ENCODE data around the gene MRC1.

The MRC1 gene

DNA sequence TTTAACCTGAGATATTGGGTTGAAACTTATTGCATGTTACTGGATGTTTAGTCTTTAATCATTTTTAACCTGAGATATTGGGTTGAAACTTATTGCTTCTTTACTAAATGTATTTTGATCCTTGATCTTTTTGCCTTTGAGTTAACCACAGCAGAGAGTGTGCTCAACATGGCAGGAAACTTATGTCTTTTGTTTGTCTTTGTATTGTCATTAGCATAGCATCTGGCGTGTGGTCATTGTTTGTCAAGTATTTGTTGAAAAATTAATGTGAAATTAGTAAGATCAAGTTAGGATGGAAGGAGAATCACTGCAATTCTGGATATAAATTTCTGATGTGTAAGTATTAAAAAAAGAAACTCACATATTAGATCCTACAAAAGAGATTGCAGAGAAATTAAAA is 8.2 kb downstream of the MRC1 start:
- Histone ChIP-seq H3K4me3 (ENCODE audit: low read depth, low read length, poor library complexity, severe bottlenecking) (no peak overlapping the region), H4K20me1 (ENCODE audit: insufficient read depth, low read length) (no peaks in the 10 kb centered on the region), H3K27me3 (ENCODE audit: insufficient read depth, low read length) (no peaks in the 10 kb centered on the region), H3K9me3 (ENCODE audit: low read length) (no peaks in the 10 kb centered on the region), H3K4me1 (ENCODE audit: insufficient read depth, low read length, severe bottlenecking) (no peaks in the 10 kb centered on the region), H3F3A (ENCODE audit: insufficient read depth, low read length) (no peaks in the 10 kb centered on the region), H3K36me3 (ENCODE audit: insufficient read depth, low read length) (no peaks in the 10 kb centered on the region), H3K79me2 (ENCODE audit: insufficient read depth, low read length) (no peaks in the 10 kb centered on the region), H3K9me2 (ENCODE audit: low read depth, low read length) (no peaks in the 10 kb centered on the region), H3K9ac (ENCODE audit: low read length) (no peak overlapping the region), H3K27ac (ENCODE audit: low read depth, low read length, poor library complexity, severe bottlenecking) (no peak overlapping the region), H3K4me2 (ENCODE audit: low read length) (no peak overlapping the region), H2AFZ (ENCODE audit: low read length) (no peak overlapping the region)
- TF ChIP-seq EZH2 (IDR thresholded peaks at IDR 0.05; ENCODE audit: borderline replicate concordance, low read length): no peak
- TF ChIP-seq, protein P1, sequence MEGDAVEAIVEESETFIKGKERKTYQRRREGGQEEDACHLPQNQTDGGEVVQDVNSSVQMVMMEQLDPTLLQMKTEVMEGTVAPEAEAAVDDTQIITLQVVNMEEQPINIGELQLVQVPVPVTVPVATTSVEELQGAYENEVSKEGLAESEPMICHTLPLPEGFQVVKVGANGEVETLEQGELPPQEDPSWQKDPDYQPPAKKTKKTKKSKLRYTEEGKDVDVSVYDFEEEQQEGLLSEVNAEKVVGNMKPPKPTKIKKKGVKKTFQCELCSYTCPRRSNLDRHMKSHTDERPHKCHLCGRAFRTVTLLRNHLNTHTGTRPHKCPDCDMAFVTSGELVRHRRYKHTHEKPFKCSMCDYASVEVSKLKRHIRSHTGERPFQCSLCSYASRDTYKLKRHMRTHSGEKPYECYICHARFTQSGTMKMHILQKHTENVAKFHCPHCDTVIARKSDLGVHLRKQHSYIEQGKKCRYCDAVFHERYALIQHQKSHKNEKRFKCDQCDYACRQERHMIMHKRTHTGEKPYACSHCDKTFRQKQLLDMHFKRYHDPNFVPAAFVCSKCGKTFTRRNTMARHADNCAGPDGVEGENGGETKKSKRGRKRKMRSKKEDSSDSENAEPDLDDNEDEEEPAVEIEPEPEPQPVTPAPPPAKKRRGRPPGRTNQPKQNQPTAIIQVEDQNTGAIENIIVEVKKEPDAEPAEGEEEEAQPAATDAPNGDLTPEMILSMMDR (IDR thresholded peaks at IDR 0.05; ENCODE audit: low read length): no peak

DNA sequence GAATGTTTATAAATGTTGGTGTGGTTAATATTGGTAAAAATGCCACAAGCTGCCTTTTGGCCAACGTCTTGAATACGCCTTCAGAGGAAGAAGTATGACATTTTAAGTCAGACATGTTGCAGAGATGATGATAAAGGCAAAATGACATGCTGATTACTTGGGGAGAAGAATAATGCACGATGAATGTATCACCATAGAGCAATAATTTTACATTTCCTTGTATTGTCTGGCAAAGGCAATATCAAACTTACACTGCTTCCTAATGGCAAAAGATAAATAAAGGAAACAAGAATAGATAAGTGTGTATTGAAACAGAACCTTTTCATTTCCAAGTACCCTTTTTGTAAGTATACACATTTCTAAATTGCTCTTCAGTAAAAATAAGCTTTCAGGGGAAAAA is 8.6 kb downstream of the MRC1 start:
- H3K9me3 ChIP-seq (ENCODE audit: low read length): no peaks in the 10 kb centered on the region
- H3K9ac ChIP-seq (ENCODE audit: low read length): no peak overlapping the region
- TF ChIP-seq, protein P1 (IDR thresholded peaks at IDR 0.05; ENCODE audit: low read length): no peak
- TF ChIP-seq EZH2 (IDR thresholded peaks at IDR 0.05; ENCODE audit: borderline replicate concordance, low read length): no peak
- no peaks in the 10 kb centered on the region for H3K4me1 ChIP-seq (ENCODE audit: insufficient read depth, low read length, severe bottlenecking)
- no peaks in the 10 kb centered on the region for H4K20me1 ChIP-seq (ENCODE audit: insufficient read depth, low read length)
- H3K4me3 ChIP-seq (ENCODE audit: low read depth, low read length, poor library complexity, severe bottlenecking): no peak overlapping the region
- H2AFZ ChIP-seq (ENCODE audit: low read length): no peak overlapping the region
- H3K36me3 ChIP-seq (ENCODE audit: insufficient read depth, low read length): no peaks in the 10 kb centered on the region
- no peaks in the 10 kb centered on the region for H3K79me2 ChIP-seq (ENCODE audit: insufficient read depth, low read length)
- H3F3A ChIP-seq (ENCODE audit: insufficient read depth, low read length): no peaks in the 10 kb centered on the region
- no peaks in the 10 kb centered on the region for H3K9me2 ChIP-seq (ENCODE audit: low read depth, low read length)
- no peaks in the 10 kb centered on the region for H3K27me3 ChIP-seq (ENCODE audit: insufficient read depth, low read length)
- no peak overlapping the region for H3K4me2 ChIP-seq (ENCODE audit: low read length)
- no peak overlapping the region for H3K27ac ChIP-seq (ENCODE audit: low read depth, low read length, poor library complexity, severe bottlenecking)

DNA sequence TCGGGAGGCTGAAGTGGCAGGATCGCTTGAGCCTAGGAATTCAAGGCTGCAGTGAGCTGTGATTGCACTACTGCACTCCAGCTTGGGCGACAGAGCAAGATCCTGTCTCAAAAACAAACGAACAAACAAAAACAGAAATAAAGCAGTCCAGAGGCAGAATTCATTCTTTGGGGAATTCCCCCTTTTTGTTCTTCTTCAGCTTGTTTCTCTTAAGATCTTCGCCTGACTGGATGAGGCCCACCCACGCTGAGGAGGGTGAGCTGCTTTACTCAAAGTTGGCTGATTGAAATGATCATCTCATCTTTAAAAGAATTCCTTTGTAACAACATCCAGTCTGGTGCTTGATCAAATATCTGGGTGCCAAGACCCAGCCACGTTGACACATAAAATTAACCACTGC is 10.7 kb downstream of the MRC1 start:
- Histone ChIP-seq H4K20me1 (ENCODE audit: insufficient read depth, low read length) (no peaks in the 10 kb centered on the region), H3K9ac (ENCODE audit: low read length) (no peak overlapping the region), H2AFZ (ENCODE audit: low read length) (no peak overlapping the region), H3K4me1 (ENCODE audit: insufficient read depth, low read length, severe bottlenecking) (no peaks in the 10 kb centered on the region), H3K79me2 (ENCODE audit: insufficient read depth, low read length) (no peaks in the 10 kb centered on the region), H3F3A (ENCODE audit: insufficient read depth, low read length) (no peaks in the 10 kb centered on the region), H3K36me3 (ENCODE audit: insufficient read depth, low read length) (no peaks in the 10 kb centered on the region), H3K27ac (ENCODE audit: low read depth, low read length, poor library complexity, severe bottlenecking) (no peak overlapping the region), H3K9me3 (ENCODE audit: low read length) (no peaks in the 10 kb centered on the region), H3K9me2 (ENCODE audit: low read depth, low read length) (no peaks in the 10 kb centered on the region), H3K4me3 (ENCODE audit: low read depth, low read length, poor library complexity, severe bottlenecking) (no peak overlapping the region), H3K27me3 (ENCODE audit: insufficient read depth, low read length) (no peaks in the 10 kb centered on the region), H3K4me2 (ENCODE audit: low read length) (no peak overlapping the region)
- no peak for TF ChIP-seq EZH2 (IDR thresholded peaks at IDR 0.05; ENCODE audit: borderline replicate concordance, low read length)
- TF ChIP-seq, protein P1 (IDR thresholded peaks at IDR 0.05; ENCODE audit: low read length): no peak

All from OCI-LY1 (cell line).